ENCODE measurements around the gene RLBP1.
A peak's percentile ranks its signal among the peaks of the same experiment; 100 is the strongest.

The RLBP1 gene

DNA sequence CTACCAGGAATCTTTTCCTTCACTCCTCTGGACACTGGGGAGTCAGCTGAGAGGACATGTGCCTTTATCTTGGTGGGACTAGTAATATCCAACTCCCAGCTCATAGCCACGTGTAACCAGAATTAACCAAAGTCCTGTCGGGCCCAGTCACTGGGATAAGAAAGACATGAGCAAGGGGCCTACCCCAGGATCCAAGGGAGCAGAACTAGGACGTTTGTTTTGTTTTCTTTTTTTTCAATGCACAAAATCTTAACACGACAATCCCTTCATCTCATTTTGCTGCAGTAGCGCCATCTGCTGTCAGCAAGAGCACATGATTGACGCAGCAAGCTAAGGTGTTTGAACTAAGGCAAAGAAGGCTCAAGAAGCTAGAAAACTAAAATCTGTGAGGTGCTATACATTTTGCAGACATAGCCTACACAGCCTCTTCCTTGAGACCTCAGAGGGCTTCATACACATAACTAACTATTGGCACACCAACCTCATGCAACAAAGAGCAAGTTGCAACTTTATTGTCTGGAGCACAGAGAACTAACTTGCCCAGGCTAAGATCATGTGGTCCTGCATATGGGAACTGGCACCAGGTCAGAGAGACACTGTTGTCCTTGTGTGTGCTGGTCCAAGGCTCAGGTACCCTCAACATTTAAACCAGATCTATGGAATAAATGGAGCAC, 43.6 kb downstream of the RLBP1 start:
- peak; percentile 22 for DNase-seq (ENCODE audit: low read depth)

DNA sequence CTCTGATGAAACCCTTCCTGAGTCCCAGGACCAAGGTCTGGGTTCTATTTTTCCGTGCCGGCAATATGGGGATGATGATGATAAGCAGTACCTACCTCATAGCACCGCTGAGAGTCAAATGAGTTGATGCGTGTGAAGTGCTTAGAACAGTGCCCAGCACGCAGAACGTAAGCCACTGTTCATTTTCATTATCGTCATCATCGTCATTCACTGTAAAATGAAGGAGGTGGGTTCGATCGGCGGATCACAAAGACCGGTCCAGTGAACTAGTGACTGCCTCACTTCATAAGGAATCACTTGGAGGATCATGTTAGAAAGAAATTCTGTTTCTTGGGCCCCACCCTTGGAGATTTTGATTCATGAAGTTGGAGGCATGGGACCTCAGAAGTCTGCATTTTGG, 44.3 kb downstream of the RLBP1 start:
- no peak for DNase-seq (ENCODE audit: low read depth)

DNA sequence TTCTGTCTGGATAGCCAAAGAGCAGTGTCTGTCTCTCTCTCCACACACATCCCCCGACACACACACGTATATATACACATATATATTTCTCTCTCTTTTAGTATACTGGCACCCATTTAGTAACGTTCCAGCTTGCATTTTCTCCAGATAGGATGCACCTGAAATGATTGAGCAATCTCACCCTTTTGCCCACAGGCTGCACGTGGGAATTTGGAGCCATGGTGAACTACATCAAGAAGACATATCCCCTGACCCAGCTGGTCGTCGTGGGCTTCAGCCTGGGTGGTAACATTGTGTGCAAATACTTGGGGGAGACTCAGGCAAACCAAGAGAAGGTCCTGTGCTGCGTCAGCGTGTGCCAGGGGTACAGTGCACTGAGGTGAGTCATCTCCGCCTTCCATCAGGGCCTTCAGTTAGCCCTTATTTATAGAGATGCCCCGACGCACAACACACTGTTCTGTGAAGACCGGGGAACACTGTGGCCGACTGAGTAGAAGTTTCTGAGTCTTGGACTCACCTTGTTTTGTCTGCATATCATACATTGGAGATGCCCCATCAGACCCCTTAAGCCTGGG, 45.7 kb downstream of the RLBP1 start:
- DNase-seq (ENCODE audit: low read depth), result no peak

DNA sequence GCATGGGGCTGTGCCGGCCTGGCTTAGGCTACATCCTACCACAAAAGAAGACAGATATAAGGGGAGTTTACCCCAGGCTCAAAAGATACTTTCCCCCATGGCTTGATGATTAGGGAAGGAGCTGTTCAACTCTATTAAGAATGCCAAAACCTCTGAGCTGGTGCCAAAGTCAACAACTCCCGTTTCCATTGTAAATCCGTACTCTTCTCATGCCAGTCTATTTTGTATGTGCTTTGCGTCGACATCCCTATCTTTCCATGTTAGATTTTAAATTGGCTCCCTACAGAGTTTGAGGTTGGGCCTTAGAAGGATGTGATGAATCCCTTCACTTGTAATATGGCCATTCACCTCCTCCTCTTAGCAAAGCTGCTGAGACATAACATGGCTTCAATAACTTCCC, 46.9 kb downstream of the RLBP1 start:
- no peak for DNase-seq (ENCODE audit: low read depth)

DNA sequence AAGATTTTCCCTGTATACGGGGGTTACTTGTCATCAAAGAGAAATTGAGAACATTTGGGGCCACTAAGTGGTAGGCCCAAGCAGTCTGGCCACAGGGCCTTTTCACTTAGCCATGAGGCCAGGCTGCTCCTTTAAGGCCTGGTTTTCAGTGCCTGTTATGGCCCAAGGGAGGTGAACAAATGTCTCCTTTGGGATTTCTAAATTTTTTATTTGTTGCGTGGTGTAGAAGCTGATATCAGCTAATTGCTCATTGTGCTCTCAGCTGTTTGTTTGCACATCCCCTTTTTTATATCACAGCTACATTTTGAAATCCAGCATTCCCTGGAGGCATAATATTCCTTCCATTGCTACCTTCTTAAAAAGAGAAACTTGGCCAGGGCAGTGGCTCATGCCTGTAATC, 48.5 kb downstream of the RLBP1 start:
- no peak for DNase-seq (ENCODE audit: low read depth)

DNA sequence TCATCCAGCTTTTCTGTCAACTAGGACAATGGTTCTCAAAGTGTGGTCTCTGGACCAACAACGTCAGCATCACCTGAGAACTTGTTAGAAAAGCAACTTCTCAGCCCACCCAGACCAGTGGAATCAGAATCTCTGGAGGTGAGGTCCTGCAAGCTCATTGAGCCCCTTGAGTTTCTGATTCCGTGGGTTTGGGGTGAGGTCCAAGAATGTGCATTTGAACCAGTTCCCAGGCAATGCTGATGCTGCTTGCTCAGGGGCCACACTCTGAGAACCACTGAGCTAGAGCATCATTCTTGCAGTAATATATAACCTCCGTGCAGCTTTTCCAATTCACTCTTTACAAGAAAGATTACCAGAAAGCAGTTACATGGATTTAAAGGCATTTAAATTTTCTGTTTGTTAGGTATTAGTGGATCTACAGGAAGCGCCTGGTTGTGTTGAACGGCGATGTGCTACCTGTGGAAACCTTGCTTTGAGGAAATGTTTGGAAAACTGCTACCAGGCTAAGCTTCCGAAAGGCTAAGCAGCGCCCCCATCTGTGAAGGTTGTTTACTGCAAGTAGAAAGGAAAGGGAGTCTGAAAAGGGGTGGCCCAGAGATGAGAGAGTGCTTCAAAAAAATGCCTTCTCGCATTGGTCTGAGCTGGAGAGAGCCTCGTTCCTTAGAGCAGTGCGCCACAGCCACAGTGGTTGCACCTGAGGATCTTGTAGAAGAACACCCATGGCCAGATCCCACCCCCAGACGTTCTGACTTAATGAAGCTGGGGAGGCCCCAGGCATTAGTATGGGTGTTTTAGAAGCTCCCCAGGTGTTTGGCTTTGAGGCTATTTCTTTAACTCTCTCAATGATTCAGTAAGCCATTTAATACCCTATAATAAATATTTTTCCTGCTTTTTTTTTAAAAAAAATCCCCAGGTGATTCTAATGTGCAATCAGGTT, 50.0 kb downstream of the RLBP1 start:
- DNase-seq (ENCODE audit: low read depth), result no peak

DNA sequence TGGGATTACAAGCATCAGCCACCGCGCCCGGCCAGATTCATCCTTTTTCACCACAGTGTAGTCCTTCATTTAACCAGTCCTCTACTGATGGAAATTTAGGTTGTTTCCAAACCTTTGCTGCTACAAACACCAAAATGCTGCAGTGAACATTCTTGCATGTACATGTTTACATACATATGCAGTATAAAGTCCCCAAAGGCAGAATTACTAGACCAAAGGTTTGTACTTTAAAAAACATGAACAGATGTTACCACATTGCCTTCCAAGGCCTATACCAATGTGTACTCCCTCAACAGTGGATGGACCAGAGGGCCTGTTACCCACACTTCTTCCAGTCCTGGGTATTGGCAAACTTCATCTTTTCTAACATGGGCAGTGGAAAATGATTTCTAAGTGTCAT, 51.0 kb downstream of the RLBP1 start:
- no peak for DNase-seq (ENCODE audit: low read depth)

DNA sequence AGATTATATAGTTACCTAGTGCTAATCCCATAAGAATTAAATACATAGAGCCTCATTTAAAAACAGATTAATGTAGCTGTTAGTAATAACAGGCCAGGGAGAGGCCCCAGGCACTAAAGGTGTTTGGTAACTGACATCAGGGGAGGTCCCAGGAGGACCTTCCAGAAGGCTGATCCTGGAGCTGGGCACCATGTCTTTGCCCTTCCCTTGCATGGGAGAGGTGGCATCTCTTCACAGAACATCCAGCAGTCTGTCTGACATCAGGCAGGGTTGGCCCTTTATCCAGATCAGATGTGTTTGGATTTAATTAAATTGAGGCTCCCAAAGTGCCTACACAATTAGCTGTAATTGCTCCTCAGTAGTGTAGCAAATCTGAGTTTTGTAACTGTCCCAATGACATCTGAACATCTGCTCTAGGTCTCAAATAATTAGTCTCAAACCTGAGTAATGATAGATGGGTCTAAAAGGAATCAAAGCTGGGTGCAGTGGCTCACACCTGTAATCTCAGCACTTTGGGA, 53.0 kb downstream of the RLBP1 start:
- no peak for DNase-seq (ENCODE audit: low read depth)

DNA sequence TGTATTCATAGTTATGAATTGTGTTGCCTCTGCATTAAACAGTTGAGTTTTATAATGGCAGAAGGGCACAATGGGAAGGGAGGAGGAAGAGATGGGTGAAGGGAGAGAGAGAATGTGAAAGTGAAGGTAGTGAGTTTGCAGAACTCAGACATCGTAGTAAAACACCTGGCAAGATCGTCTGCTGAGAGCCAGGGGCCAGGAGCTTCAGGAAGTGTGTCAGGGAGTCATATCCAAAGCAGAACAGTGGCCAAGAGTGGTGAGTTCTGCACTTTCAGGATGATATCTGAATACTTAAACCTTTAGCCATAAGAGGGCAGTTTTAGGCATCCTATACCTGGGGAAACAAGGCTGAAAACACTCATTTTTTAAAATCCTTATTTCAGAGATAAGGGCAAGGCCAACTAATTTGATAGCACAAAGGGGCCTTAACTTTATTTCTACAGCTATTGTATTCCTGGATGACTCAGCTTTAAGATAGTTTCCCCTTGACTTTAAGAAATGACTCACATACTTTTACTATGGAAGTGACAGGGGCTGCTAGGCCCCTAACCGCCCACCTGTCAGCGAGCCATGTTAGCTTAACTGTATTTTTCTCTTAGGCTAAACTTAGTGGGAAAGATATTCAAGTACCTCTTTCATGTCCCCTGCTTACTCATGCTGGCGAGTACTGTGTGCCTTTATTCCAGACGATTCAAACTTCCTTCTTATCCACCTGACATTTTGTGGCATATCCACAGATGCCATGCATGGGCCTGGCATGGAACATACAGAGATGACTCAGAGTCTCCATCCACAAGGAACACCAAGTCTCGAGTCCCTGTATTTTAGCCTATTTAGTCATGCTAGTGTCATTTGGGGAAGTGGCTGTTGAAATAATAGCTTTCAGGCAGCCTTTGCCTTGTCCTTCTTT, 53.9 kb downstream of the RLBP1 start:
- DNase-seq (ENCODE audit: low read depth), result no peak

DNA sequence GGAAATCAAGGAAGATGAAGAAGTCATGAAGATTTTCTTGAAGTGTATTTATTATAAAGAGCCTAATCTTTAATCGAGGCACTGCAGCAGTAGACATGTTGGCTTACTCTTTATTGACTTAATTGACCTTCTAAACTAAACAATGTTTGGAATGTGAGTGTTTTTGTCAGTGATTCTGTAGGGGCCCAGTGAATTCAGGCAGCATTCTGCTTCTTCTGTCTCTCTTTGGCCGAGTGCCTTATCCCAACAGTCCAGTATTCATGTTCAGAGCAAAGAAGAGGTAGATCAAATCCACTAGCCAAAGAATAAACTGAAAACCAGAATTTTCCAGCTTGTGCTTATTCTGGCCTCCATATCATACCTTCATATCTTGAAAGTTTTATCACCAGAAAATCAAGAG, 55.7 kb downstream of the RLBP1 start:
- no peak for DNase-seq (ENCODE audit: low read depth)

DNA sequence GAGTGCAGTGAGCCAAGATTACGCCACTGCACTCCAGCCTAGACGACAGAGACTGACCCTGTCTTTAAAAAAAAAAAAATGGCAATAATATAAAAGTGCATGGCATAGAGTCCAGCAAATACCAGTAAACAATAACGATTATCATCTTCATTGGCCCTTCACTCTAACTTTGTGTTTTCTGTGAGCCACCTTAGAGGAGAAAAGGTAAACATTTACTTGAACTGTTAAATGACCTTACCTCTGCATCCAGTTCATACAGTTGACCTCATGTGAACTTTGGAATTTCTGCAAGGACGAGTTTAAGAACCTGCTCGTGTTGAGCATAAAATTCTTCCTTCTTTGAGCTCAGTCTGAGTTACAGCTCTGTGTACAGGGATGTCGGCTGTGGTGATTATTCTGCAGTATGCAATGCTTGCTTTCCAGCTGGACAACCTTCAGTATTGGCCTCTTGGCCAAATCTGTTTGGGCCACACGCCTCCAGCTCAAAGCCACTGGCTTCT, 56.6 kb downstream of the RLBP1 start:
- no peak for DNase-seq (ENCODE audit: low read depth)

DNA sequence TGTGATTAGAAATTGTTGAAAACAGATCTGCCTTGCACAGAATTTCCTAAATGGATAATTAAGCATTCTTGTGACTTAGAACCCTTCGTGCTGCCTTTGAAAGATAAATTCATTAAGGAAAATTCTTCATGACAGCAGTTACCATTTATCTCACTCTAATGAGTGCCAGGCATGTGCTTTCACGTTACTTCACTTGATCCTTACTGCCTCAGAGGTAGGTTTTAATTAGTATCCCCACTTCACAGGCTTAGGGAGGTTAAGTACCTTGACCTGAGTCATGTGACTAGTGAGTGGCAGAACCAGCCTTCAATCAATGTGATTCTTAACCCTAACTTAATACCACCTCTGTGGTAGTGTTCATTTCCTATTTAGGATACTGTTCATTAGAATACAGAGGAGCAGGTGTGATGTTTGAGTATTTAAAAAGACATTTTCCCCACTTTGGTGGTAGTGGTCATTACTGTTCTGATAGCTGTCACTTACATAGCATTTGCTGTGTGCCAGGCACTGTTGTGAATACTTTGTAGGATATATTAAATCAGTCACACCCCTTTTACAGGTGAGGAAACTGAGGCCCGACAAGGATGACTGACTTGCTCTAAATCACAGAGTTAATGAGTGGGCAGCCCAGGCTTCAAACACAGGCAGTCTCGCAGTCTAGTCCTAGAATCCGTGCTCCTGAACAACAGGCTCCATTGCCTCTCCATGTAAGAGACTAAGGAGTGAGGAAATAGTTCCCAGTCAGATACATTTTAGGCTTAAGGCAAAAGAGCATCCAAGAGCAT, 57.9 kb downstream of the RLBP1 start:
- no peak for DNase-seq (ENCODE audit: low read depth)

DNA sequence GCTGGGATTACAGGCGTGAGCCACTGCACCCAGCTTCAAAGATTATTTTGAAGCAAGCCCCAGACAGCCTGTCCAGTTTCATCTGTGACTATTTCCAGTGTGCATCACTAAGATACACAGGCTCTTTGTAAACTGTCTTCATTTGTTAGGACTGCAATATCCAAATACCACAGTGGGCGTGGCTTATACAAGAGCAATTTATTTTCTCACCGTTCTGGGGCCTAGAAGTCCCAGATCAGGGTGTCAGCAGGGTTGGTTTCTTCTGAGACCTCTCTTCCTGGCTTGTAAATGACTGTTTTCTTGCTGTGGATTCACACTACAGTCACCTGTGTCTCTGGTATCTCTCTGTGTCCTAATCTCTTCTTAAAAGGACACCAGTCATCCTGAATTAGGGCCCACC, 59.7 kb downstream of the RLBP1 start:
- DNase-seq (ENCODE audit: low read depth), result no peak

All from stimulated activated CD8-positive, alpha-beta memory T cell treated with anti-CD3 and anti-CD28 coated beads, Interleukin-15, amount 100 ng/mL, for 24 hours (primary cell).